Activated naive CD8-positive, alpha-beta T cell treated with anti-CD3 and anti-CD28 coated beads, Interleukin-2, amount 50 U/mL, for 16 hours (primary cell): ENCODE measurements around the gene ANO2.

Experiments
- DNase-seq: peaks from one replicate; pipeline ENCODE4 v3.0.0-alpha.2; 2020; ENCODE audit warnings: low read depth, low spot score

The ANO2 gene

DNA sequence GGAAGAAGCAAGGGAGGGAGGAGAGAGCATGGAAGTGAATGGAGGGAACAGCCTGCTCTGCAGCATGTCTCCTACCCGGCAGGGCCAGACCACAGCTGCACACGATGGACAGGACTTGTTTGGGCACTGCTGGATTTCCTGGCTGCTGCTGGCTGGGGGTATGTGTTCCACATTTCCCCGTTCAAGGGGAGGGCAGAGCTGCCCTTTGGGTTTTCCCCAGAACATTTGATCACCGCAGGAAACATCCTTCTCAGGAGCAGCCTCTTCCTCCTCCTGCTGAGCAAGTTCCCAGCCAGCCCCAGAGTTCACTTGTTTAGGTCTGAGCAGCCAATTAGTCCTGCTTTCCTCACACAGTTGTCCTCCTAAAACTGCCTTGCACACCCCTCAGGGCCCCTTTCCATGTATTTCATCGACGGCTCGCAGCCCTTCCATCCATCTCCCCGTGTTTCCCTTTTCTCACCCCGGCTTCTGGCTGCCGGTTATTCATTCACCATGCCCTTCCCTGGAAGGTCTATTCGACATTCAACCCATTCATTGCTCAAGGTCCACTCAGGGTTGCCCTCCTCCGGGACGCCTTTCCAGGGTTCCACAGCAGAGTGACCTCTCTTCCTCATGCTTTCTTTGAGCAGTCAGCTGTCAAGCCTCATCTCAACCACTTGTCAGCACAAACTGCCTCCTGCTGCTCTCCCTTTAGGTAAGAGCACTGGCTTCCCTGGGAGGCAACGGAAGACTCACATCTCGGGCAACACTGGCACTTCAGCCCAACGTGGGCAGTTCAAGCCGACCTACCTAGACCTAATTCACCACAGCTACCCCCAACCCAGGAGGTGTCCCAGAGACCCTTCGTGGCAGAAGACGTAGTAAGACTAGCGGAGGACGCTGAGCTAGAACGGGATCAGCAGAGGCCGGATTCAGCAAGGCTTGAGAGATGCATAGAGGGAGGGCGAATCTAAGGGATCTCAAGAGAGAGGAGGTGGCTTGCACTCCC, 20.1 kb upstream of the ANO2 start:
- no peak for DNase-seq

DNA sequence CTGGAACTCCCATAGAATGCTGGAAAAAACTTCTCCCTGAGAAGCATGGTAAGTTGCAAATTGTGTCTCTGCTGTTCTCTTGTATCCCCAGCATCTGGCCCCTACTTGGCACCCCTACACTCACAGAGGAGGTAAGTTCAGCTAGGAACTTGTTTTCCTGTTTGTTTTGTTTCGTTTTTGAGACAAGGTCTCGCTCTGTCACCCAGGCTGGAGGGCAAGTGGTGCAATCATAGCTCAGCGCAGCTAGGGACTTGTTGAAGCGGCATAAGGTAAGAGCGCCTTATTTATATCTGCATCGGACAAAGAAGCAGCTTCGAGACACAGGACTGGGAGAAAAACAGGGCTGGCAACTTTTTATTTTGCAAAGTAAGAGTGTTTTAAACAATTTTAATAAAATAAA, 18.5 kb upstream of the ANO2 start:
- no peak for DNase-seq

DNA sequence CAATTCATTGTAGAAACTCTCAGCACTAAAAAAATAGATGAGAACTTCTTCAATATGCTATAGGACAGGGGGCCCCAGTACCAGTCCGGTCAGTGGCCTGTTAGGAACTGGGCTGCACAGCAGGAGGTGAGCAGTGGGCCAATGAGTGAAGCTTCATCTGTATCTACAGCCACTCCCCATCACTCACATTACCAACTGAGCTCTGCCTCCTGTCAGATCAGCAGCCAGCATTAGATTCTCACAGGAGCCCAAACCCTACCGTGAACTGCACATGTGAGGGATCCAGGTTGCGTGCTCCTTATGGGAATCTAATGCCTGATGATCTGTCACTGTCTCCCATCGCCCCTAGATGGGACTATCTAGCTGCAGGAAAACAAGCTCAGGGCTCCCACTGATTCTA, 15.7 kb upstream of the ANO2 start:
- no peak for DNase-seq

DNA sequence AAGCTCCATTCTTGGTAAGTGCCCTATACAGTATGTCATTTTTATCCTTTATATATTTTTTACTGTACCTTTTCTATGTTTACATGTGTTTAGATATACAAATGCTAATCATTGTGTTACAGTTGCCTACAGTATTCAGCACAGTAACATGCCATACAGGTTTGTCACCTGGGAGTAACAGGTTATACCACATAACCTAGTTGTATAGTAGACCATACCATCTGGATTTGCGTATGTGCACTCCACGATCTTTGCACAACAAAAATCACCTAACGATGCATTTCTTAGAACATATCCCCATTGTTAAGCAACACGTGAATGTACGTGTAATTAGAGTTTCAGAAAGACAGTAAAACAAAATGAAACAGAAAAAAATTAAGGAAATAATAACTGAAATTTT, 11.9 kb upstream of the ANO2 start:
- no peak for DNase-seq

DNA sequence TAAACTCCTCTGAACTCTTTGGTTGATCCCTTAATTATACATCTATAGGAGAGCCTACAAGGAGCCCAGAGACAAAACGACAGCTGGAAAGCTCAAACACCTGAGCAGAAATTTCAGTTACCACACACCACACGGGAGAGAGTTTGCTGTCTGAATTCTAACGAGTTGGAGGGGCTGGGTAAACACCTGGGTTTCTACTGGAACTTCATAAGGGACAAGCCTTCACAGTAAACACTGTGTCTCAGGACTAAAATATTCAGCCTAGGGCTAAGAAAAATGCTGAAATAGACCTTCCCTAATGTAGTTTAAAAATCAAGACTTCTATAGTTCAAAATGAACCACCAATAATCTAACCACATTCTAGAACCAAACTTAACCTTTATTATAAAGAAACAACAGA, 9.6 kb upstream of the ANO2 start:
- no peak for DNase-seq

DNA sequence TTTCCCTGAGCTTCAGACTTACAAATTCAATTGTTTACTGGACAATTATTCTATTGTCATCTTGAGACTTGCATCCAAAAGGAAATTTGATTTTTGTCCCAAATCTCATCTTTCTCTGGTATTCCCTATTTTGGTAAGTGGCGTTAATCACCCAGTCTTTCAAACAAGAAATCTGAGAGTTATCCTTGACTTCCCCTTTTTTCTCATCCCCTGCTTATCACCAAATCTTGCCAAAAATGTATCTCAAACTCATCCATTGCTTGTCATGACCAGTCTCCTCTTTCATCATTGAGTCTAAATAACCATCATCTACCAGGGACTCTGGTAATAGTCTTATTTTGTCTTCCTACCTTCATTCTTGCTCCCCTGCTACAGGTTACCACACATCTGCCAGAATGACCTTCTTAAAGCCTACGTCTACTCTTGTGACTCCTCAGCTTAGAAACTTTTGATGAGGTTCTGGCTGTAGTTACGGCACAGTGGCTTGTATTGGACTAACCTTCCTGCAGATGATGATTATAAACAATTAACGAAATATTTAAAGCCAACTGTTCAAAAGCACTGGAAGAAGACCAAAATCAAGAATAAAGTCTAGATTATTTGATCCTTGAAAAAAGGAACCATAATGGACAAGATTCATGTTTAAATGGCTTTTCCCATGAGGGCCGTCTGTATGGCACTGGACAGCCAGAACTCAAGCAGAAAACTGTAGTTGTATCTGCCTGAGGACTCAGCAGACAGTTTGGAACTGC, 9.0 kb upstream of the ANO2 start:
- no peak for DNase-seq

DNA sequence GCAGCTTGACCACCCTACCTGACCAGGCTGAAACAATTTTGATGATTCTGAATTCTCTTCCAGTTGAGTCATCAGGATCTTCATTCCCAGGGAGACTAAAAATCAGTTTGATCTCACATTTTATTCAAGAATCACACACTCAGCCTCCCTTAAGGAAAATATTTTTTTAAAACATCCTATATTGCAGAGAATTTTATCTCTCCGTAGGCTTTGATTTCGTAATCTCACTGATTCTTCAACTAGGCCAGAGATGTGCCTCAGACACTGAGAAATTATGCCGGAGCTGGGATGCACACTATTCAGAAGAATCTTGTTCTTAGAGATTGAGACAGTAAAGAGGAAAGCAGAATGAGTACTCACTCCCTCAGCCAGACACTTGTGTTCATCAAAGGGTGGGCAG, 7.0 kb upstream of the ANO2 start:
- DNase-seq: no peak

DNA sequence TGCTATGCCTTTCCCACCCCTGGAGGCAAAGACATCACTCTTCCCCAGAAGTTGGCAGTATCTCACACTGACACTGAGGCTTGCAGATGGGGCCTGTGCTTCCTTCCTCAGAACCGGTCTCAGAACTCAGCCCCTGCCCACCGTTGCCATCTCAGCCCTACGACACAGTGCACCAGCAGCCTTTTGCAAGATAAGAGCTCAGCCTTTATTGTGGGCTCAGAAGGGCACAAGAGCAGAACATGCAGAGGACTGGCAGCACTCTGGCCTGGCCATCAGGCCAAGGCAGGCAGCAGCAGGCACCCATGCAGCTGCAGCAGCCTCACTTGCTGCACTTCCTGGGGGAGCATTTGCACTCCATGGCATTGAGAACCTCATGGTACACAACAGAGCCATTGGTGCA, 3.6 kb upstream of the ANO2 start:
- DNase-seq: no peak

DNA sequence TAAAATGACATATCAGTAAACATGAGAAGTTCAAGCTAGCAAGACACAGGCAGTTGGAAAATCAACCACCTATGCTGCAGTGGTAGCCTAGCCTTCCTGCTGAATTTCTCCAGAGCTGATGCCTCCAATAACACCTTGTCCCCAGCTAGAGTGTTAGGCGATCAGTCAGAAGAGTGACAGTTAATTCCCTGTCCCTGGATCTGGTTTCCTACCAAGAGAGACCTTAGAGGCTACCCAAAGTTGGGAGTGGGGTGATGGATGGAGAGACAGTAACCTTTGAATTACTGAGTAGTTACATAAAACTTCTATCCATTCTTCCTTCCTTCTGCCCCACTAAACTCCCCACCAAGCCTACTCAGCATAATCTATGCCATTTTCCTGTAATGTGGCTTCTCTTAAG, 1.9 kb upstream of the ANO2 start:
- DNase-seq: no peak

DNA sequence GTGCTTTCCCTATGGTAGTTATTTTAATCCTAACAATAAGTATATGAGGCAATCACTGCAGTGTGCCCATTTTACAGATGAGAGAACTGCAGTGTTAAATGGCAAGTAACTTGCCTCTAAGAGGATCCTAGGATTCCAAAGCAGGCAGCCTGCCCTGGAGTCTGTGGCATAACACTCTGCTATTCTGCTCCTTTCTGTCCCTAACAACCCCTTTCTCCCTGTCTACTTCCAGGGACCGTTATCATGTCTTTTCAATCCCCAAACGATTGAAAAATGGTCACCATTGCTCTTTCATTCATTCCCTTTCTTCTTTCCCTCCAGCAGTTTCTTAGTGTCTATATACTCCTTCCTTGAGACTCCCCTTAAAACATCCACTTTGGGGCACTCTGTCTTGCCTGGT, 1.3 kb upstream of the ANO2 start:
- DNase-seq: no peak

DNA sequence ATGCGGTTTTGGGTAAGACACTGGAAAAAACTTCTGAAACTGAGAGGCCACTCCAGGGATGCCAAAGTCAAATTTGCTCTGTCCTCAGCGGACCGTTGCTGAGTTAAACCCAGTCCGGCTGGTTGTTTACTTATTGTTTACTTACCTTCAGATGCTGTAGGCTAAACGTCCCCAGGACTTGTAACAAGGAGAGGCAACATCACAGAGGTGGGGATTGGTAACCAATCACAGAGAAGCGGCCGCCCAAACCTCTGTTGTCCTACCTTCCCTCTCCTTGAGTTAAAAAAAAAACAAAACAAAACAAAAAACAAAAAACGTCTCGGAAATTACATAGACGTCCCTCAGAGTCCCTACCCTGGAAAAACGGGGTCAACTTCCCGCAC, 380 bp downstream of the ANO2 start:
- DNase-seq: no peak

DNA sequence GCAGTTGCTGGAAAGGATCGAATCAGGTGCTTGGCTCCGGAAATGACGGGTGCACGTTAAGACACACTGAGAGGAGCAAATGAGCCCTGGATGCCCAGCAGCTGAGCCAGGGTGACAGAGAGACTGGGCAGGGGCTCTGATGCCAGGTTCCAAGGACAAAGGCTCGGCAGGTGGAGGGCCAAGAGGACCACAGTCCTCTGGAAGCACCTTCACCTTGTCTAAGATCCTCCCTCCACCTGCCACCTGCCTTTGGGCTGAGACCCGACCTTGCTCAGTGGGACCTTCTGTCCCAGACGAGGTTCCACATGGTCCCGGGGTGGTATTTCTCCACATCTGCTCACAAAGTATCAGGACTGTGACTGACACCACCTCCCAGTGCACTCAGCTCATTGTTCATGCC, 1.0 kb downstream of the ANO2 start:
- no peak for DNase-seq

DNA sequence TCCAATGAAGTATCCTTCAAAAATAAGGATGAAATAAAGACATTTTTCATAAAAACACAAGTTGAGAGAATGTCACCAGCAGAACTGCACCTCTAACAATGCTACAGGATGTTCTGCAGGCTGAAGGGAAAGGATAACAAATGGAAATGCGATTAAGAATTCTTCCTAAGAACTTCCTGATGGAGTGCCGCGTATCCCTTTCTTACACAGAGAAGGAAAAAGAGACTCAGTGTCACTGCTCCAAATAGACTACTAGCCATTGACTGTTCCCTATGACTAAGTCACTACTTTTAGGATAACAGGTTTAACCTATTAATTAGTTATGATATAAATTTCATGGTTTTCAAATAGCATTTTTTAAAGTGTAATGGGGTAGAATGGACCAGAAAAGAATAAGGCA, 3.2 kb downstream of the ANO2 start:
- DNase-seq: no peak

DNA sequence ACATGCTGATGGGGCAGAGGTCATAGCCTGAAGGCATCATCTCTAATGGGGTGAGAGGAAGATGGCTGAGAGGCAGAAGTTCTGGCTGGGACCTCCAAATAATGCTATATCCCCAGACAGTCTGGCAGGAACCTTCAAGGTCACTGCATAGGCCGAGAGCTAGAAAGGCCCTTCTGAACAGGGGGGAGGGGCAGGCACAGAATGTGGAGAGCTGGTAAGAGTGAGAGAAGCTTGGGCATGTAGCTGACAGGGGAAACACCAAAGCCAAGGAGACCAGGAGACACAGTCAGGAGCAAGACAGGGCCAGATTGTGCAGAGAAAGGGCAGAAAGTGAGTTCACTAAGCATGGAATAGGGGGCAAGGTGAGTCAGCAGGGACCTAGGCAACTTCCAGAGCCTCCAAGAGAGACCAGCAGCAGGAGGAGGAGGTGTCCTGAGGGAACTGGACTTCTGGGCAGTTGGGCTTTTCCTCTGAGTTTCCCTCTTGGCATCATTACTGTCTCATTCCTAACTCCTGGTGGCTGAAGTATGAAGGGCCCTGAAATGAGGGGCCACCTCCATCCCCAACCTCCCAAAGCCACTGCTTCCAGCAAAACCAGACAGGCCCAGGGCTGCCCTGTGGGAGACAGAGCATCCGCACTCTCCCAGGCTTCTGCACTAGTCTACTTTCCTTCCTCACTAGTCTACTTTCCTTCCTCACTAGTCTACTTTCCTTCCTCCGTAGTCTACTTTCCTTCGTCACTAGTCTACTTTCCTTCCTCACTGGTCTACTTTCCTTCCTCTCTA, 17.1 kb downstream of the ANO2 start:
- DNase-seq: no peak

DNA sequence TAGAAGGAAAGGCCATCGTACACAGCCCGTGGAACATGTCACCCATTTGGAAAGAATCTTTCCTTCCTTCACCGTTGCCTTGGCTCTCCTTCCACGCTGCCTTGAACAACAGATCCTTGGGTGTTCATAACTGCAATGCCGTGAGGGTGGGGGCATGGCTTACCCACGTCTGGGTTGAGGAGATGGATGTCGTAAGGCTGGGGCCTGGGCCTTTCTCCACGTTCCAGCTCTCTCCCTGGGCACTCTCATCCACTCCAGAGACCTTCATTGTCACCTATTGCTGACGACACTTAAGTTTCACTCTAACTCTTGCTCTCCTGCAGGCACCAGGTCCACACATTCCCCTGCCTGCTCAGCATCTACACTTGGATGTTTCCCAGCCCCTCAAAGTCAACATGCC, 19.4 kb downstream of the ANO2 start:
- DNase-seq: no peak

DNA sequence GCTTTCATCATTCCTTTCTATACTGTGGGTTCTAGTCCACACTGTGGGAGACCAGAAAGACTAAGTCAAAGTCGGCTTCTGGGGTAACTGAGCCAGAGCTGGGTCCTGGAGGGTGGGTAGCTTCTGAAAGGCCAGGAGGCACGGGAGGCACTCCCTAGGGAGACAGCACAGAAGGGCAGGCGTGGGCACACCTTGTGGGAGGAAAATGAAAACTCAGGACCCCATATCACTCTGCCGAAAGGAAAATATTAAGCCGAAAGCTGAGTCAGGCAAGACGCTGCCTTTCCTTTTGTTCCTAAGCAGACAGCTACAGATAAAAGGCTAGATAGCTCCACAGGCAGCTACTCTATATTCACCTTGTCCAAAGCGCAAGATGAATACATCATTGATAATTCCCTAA, 20.7 kb downstream of the ANO2 start:
- DNase-seq: no peak

DNA sequence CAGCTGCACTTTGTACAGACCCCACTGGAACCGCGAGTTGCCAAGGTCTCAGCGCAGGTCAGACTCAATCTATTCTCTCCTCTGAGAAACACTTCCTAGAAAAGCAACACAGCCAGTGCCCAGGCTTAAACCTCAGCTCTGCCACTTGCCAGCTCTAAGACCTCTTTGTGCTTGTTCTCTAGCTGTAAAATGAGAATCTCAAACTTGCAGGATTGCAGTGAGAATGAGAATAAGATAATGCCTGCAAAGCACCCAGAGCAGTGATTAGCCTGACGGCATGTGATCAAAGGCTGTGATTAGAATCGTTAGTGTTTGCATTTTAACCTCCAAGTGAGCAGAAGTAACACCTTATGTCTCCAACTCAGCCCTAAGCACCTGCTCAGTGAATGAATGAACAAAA, 21.3 kb downstream of the ANO2 start:
- DNase-seq: no peak

DNA sequence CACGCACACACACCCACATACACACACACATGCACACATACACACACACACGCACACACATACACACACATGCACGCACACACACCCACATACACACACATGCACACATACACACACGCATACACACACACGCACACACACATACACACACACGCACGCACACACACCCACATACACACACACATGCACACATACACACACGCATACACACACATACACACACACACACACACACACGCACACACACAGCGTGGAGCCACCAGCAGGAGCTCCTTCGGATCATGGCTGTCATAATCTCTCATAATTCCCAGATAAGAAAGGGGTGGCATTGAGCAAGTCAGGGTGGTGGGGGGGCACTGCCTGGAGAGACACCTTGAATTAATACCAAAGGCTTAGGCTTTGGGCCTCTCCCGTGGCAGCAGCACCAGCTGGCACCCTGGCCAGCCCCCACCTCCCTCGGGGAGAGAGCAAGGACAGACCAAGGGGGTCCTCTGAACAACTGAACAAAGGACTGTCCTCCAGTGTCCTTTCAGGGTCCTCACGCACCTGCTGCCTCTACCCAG, 21.9 kb downstream of the ANO2 start:
- no peak for DNase-seq

DNA sequence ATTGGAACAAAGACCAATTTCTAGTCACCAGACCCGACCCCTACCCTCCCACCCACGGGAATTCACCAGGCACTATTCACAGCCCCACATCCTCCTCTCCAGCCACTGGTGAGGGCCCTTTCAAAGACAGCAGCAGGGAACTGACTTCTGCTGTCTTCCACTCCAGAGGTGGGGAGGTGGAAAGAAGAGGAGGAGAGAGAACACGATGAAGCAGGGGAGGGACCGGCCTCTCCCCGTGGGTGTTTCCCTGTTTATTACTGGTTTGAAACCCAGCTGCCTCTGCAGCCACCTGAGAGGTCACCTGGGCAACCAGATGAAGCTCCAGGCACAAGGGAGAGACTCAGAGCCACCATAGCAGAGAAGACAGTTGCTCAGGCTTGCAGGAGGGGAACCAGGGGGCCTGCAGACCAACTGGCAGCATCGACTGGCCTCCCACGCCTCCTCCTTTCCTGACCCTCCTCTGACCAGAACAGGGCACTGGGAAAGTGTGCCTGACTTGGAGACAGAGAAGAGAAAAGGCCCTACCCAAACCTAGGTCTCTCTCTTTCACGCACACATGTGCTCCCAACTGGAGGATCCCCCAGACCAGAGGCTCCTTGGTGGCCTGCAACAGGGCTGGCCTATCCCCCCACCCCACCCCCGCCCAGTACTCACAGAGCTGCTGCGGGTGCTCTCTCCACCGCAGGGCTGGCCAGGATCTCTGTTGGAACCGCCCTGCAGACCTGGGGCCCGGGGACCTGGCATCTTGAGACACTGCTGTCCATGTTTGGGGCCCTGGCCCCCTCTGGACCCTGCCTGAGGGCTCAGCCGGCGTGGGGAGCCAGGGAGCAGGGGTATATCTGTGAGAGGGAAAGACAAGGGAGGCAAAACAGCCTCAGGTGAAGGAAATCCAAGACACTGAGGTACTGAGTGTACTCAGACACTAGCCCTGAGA, 22.8 kb downstream of the ANO2 start:
- no peak for DNase-seq

DNA sequence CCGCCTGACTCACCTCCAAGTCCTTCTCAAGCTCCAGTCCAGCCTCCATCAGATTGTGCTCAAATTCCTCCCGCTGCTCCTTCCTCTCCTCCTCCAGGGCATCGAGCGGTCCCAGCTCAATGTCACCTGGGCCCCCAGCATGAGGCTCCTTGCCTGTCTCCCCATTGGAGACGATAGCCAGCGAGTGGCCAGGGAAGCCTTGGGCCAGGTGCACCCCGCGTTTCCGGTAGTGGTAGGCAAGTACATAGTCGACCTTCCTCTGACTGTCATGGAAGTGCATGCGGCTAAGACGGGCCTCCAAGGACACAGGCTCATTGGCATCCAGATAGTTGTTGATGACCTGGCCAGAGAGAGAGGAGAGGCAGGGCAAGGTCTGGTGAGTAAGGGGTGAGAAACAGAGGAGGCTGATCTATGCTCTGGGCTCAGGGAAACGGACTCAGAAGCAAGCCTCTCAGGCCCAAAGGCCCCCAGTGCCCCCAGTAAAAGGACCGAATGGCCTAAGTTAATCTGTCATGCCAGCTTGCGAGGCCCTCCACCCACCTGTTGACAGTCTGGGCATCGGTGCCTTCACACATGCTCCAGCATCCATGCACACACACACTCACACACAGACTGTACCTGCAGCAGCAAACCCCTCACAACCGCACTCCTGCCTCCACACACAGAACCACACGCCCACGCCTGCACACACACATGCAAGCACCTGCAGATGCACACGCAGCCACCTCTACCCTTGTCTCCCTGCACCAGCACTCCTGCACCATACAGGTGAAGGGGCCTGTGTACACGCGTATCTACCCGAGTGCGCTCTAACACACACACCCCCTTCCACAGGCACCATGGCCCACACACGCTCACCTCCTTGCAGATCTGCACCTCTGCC, 23.8 kb downstream of the ANO2 start:
- no peak for DNase-seq
